GM12878 (cell line): ENCODE results near the gene BACE1-AS. TPM values are rescaled to one million over a fixed set of nuclear protein-coding genes. Genes with fewer than 3 reads are reported as not detected.

Experiments used
- ATAC-seq: fragments of 200-7000 bp; cut with Tn5 transposase; 3 replicates; pipeline ENCODE4 v1.9.1; 2020; ENCODE audit warnings: mild to moderate bottlenecking, moderate library complexity
- BruUV-seq: library from RNA; stranded (reverse); fragments of 400-500 nt; replicated peaks from 2 replicates; lab custom pipeline; 2021; lab: Mats Ljungman, UMichigan
- CTCF ChIA-PET: fragments of 300-600 bp; sonication (Branson Sonifier 250); formaldehyde crosslinking; extraction: SDS; loops from one replicate; lab custom pipeline; 2021; ENCODE audit warnings: inconsistent platforms; lab: Yijun Ruan, JAX
- POLR2A ChIA-PET: fragments of 350-600 bp; formaldehyde crosslinking; extraction: SDS; loops from one replicate; lab custom pipeline; 2021; ENCODE audit warnings: inconsistent platforms; lab: Charles Lee
- RAD21 ChIA-PET: fragments of 300-600 bp; sonication (Branson Sonifier 250); formaldehyde crosslinking; loops from one replicate; lab custom pipeline; 2023; ENCODE audit warnings: antibody characterized with exemption; ENCODE audit not compliant: unreplicated experiment; lab: Charles Lee
- SMC1A ChIA-PET: fragments of 300-600 bp; sonication (Branson Sonifier 250); formaldehyde crosslinking; loops from one replicate; lab custom pipeline; 2023; ENCODE audit not compliant: unreplicated experiment, uncharacterized antibody; lab: Charles Lee
- DNase-seq: peaks from one replicate; pipeline ENCODE4 v3.0.0-alpha.2; 2011; ENCODE audit warnings: low read depth, low spot score
- FAIRE-seq: peaks from 3 replicates; lab custom pipeline; 2011; peaks lifted over from hg19 to GRCh38; lab: Jason Lieb, UNC
- H2AFZ ChIP-seq: 2 replicates; pipeline ENCODE4 v1.6.0; 2011; ENCODE audit warnings: low read depth, low read length, control low read depth; ENCODE audit not compliant: control insufficient read depth
- H3K27ac ChIP-seq: 2 replicates; pipeline ENCODE4 v1.5.1; 2011; ENCODE audit warnings: control low read depth; ENCODE audit not compliant: control insufficient read depth, insufficient read depth
- H3K27me3 ChIP-seq, 2 experiments: replicated peaks in 1 of 2; 2 replicates each; pipeline versions ENCODE4 v1.6.0 to v1.6.1; 2011; ENCODE audit warnings: low read length in 1 of 2; ENCODE audit not compliant: control insufficient read depth in 2 of 2, insufficient read depth in 2 of 2
- H3K36me3 ChIP-seq, 2 experiments: 2 replicates each; pipeline ENCODE4 v1.5.1; 2011; ENCODE audit warnings: low read length in 1 of 2; ENCODE audit not compliant: control insufficient read depth in 2 of 2, insufficient read depth in 2 of 2
- H3K4me1 ChIP-seq: 2 replicates; pipeline ENCODE4 v1.6.1; 2011; ENCODE audit warnings: mild to moderate bottlenecking, low read length, moderate library complexity, mixed read lengths; ENCODE audit not compliant: control insufficient read depth, insufficient read depth
- H3K4me2 ChIP-seq: 2 replicates; pipeline ENCODE4 v1.6.0; 2011; ENCODE audit warnings: control low read depth; ENCODE audit not compliant: control insufficient read depth, insufficient read depth
- H3K4me3 ChIP-seq: fragments of 200-600 bp; sonication (generic); 2 replicates; pipeline ENCODE4 v1.5.1; 2016
- H3K79me2 ChIP-seq: 2 replicates; pipeline ENCODE4 v1.6.0; 2011; ENCODE audit warnings: low read length; ENCODE audit not compliant: control insufficient read depth, insufficient read depth
- H3K9ac ChIP-seq: 2 replicates; pipeline ENCODE4 v1.8.0; 2011; ENCODE audit warnings: low read length, control low read depth, mixed read lengths; ENCODE audit not compliant: control insufficient read depth, insufficient read depth
- H3K9me3 ChIP-seq: replicated peaks from 3 replicates; pipeline ENCODE4 v1.5.1; 2011; ENCODE audit warnings: mild to moderate bottlenecking, low read length; ENCODE audit not compliant: control insufficient read depth, insufficient read depth
- H4K20me1 ChIP-seq: 2 replicates; pipeline ENCODE4 v1.6.0; 2011; ENCODE audit not compliant: control insufficient read depth, insufficient read depth
- EP300 ChIP-seq, 2 experiments: fragments of 150-350 bp in 1 of 2; IDR thresholded peaks; 2 replicates each; pipeline ENCODE4 v1.6.1; 2011 to 2012; ENCODE audit warnings: low read depth in 2 of 2, low read length in 2 of 2, borderline replicate concordance in 1 of 2, improper control_type of control experiment in 1 of 2, inconsistent platforms in 1 of 2; ENCODE audit not compliant: control insufficient read depth in 1 of 2
- EZH2 ChIP-seq: IDR thresholded peaks from 2 replicates; pipeline ENCODE4 v1.6.1; 2012; ENCODE audit warnings: low read depth, mild to moderate bottlenecking, control low read depth, inconsistent platforms, low read length, borderline replicate concordance; ENCODE audit not compliant: control insufficient read depth
- GATAD2B ChIP-seq: fragments of 450-650 bp; conservative IDR thresholded peaks from 2 replicates; pipeline ENCODE4 v1.6.1; 2017; ENCODE audit warnings: low read depth, mild to moderate bottlenecking, moderate library complexity
- HDAC6 ChIP-seq: fragments of 200-600 bp; sonication (generic); IDR thresholded peaks from one replicate; pipeline ENCODE4 v1.8.0; 2017; ENCODE audit warnings: antibody characterized with exemption; ENCODE audit not compliant: unreplicated experiment
- MYC ChIP-seq: IDR thresholded peaks from 2 replicates; pipeline ENCODE4 v1.6.1; 2011; ENCODE audit warnings: mild to moderate bottlenecking, low read length, moderate library complexity, inconsistent platforms; ENCODE audit not compliant: insufficient read depth, insufficient replicate concordance, insufficient read length, severe bottlenecking
- POLR2A ChIP-seq: IDR thresholded peaks from 2 replicates; pipeline ENCODE4 v1.6.1; 2011; ENCODE audit warnings: low read depth, mild to moderate bottlenecking, low read length
- RAD21 ChIP-seq: IDR thresholded peaks from 2 replicates; pipeline ENCODE4 v1.6.1; 2011; ENCODE audit warnings: mild to moderate bottlenecking, low read depth, low read length, moderate library complexity; ENCODE audit not compliant: insufficient read depth
- RELA ChIP-seq: fragments of 450-650 bp; IDR thresholded peaks from 2 replicates; pipeline ENCODE4 v1.8.0; 2014; ENCODE audit warnings: borderline replicate concordance; ENCODE audit not compliant: partially characterized antibody
- SIN3A ChIP-seq: IDR thresholded peaks from 2 replicates; pipeline ENCODE4 v1.6.1; 2012; ENCODE audit warnings: low read depth, low read length, improper control_type of control experiment
- SKIL ChIP-seq: fragments of 450-650 bp; IDR thresholded peaks from 2 replicates; pipeline ENCODE4 v1.6.1; 2017; ENCODE audit warnings: mild to moderate bottlenecking, low read depth, inconsistent platforms; ENCODE audit not compliant: poor library complexity, severe bottlenecking
- SP1 ChIP-seq: IDR thresholded peaks from one replicate; pipeline ENCODE4 v1.6.1; 2011; ENCODE audit warnings: low read depth, low read length
- TCF12 ChIP-seq: IDR thresholded peaks from 2 replicates; pipeline ENCODE4 v1.6.1; 2011; ENCODE audit warnings: low read depth, mild to moderate bottlenecking, low read length
- ZNF592 ChIP-seq: fragments of 450-650 bp; IDR thresholded peaks from 2 replicates; pipeline ENCODE4 v1.6.1; 2017; ENCODE audit warnings: mild to moderate bottlenecking, moderate library complexity
- WGBS: methylation state at CpG from one replicate; pipeline ENCODE4 v1.1.6; 2016; ENCODE audit warnings: low lambda C conversion rate; ENCODE audit not compliant: insufficient replicate concordance, insufficient coverage; ENCODE audit errors: missing lambda C conversion rate; 5-methylcytosine and 5-hydroxymethylcytosine counted together
- in situ Hi-C: fragments of 300-500 bp; cut with MboI; formaldehyde crosslinking; loops from 9 replicates; pipeline ENCODE4 v1.14.3; 2018; ENCODE audit warnings: mixed read lengths
- intact Hi-C: fragments of 100-400 bp; cut with micrococcal nuclease; formaldehyde crosslinking; loops from one replicate; pipeline ENCODE4 v1.14.2; 2022; ENCODE audit not compliant: unreplicated experiment
- polyA plus RNA-seq, 11 experiments: library from polyadenylated mRNA; depleted of rRNA in 4 of 11; unstranded in 6 of 11; stranded (reverse) in 5 of 11; fragments of >200 nt; fragmentation: Nextera tagmentation in 4 of 11; fragmentation: Illumina TruSeq in 1 of 11; extraction: Ambion mirVana in 4 of 11; extraction: Trizol in 1 of 11; gene quantifications; 1 replicate in 1 of 11; 2 replicates in 10 of 11; pipeline versions ENCODE4 v1.2.1 to v1.2.3, GENCODE V29; 2011 to 2016; ENCODE audit warnings: inconsistent platforms in 2 of 11, missing spikeins in 2 of 11, low read depth in 1 of 11
- total RNA-seq, 4 experiments: library from RNA; depleted of rRNA in 3 of 4; stranded (reverse); fragments of >200 nt in 3 of 4; fragmentation: Illumina TruSeq in 1 of 4; extraction: Trizol in 1 of 4; gene quantifications; 2 replicates each; pipeline versions ENCODE4 v1.2.1 to v1.2.3, GENCODE V29; 2013 to 2021
- TF ChIP-seq, protein P1 (sequence below): IDR thresholded peaks from 2 replicates; pipeline ENCODE4 v1.6.1; 2012; ENCODE audit warnings: low read depth, low read length, improper control_type of control experiment

BACE1-AS gene
- total and polyA plus RNA-seq, 10 of the 15 experiments (the other 5 are each of a cell fraction or from before 2014, with no cell fraction given) = 2.0 to 6.7 (median 3.9) TPM

DNA sequence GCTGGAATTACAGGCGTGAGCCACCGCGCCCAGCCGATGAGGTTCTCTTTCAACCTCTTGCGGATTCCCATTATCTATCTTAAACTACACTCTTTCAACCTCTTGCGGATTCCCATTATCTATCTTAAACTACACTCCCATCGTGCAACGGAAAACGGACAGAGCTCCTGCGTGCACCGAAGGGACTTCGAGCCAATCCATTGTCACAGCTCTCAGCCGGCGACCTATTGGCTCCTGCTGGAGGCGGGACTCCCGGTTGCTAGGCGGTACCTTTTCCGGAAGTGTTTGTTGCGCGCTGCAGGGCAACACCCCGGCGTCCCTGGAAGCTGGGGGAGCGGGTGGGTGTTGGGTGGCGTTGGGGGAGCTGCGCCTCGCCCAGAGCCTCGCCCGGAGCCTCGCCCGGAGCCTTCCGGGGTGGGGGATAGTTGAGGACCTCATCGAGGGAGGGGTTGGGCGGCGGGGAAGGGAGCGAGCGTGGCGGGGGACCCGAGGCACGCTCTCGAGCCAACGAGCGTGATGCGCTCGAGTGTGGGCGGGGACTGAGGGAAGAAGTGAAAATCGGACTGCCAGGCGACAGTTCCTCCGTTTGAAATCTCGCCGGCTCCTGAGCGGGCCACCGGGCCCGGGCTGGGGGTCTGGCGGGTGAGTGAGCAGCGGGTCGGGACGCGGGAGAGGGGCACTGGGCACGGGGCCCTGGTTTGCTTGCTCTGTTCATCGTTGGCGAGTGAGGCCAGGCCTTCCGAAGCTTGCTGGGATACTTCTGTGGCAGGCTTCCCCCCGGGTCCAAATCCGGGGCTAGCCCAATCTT is 36.6 kb downstream of the BACE1-AS start, which contains the start of gene CEP164:
TSS of gene CEP164 (plus strand) at position 288 of the 808 bp plus-strand sequence. CDS start 10,733 bp downstream, outside the sequence.
- H3K27me3 ChIP-seq = no peaks in the 10 kb centered on the region
- H3K4me2 ChIP-seq = peak within 1 kb of the TSS; percentile 75
- SMC1A ChIA-PET = interaction anchor here (0.6 to 1.6 kb wide), 4 partner anchors 16 to 97 kb away, joined by 3 to 5 read pairs (median 3); partner anchors contain the start of gene PCSK7
- POLR2A ChIA-PET = interaction anchor here (0.6 to 1.8 kb wide), 7 partner anchors 9 to 1408 kb away, joined by 3 to 7 read pairs (median 4); partner anchors contain the start of gene ZPR1
- BruUV-seq = no TSS peak
- H3K36me3 ChIP-seq = no peaks in the 10 kb centered on the region
- DNase-seq = peak; percentile 89
- peaks cover 4% of the 10 kb centered on the region; the same call in 1 of the 2 replicates for H3K79me2 ChIP-seq
- H4K20me1 ChIP-seq = no peaks in the 10 kb centered on the region
- no peaks in the 10 kb centered on the region for H3K9me3 ChIP-seq
- in situ Hi-C loops (no loop called here), intact Hi-C loops (loop anchor here (2.0 kb wide), 1 partner anchor 95 kb away; the partner anchor contains the start of genes PCSK7 and RNF214)
- CTCF ChIA-PET = interaction anchor here (1.0 to 2.3 kb wide), 7 partner anchors 8 to 294 kb away, joined by 3 to 11 read pairs (median 4); partner anchors contain the start of gene PCSK7
- peak within 1 kb of the TSS; percentile 82 for H3K4me3 ChIP-seq
- no peaks in the 10 kb centered on the region; the same call in 1 of the 2 replicates for H3K4me1 ChIP-seq
- RAD21 ChIA-PET = interaction anchor here (0.6 to 1.8 kb wide), 7 partner anchors 25 to 149 kb away, joined by 3 to 8 read pairs (median 6); partner anchors contain the start of genes PCSK7 and SIDT2
- peak; percentile 99 for FAIRE-seq
- WGBS = under 1% methylated on average over 61 of the region's 64 CpGs
- ATAC-seq = peak; percentile 98
- peak within 1 kb of the TSS; percentile 39 for H3K27ac ChIP-seq
- H3K9ac ChIP-seq = peak within 1 kb of the TSS; percentile 63
- peak within 1 kb of the TSS; percentile 52 for H2AFZ ChIP-seq
- TF ChIP-seq, protein P1, sequence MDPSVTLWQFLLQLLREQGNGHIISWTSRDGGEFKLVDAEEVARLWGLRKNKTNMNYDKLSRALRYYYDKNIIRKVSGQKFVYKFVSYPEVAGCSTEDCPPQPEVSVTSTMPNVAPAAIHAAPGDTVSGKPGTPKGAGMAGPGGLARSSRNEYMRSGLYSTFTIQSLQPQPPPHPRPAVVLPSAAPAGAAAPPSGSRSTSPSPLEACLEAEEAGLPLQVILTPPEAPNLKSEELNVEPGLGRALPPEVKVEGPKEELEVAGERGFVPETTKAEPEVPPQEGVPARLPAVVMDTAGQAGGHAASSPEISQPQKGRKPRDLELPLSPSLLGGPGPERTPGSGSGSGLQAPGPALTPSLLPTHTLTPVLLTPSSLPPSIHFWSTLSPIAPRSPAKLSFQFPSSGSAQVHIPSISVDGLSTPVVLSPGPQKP = peak; percentile 80
- TF ChIP-seq POLR2A (peak; percentile 85), EP300 (IDR thresholded peaks at IDR 0.05; ENCODE audit: borderline replicate concordance in 1 of 2, control insufficient read depth in 1 of 2, low read depth in 2 of 2, low read length in 2 of 2) (no peak), MYC (no peak), EZH2 (no peak), HDAC6 (no peak), RELA (no peak), TCF12 (no peak), GATAD2B (no peak), ZNF592 (no peak), RAD21 (no peak), SP1 (peak; percentile 95), SIN3A (peak; percentile 91), SKIL (no peak)
